ENCODE results near the gene TAF11L9. TPM values are rescaled to one million over a fixed set of nuclear protein-coding genes. Genes with fewer than 3 reads are reported as not detected.
"Not testable (repeated sequence)": the region's sequence is repeated elsewhere in the genome, so short reads cannot be mapped to it uniquely, and the experiment has no call there.

The TAF11L9 gene
- not detected for total RNA-seq (2013)
- polyA plus RNA-seq (not detected), polyA minus RNA-seq (not detected in 2 replicates), total RNA-seq (0 reads per million in 11 experiments)

GRCh38 chr5:17594255-17594654 lies at the start of gene TAF11L9:
Gene TAF11L9 (minus strand): TSS chr5:17594394.
- H3K4me3 ChIP-seq (replicated peaks in 1 of 3; ENCODE audit: low read depth in 2 of 3, low read length in 3 of 3); H4K20me1 ChIP-seq (ENCODE audit: insufficient read depth, low read length); H3K27me3 ChIP-seq (ENCODE audit: control insufficient read depth in 2 of 2, insufficient read depth in 2 of 2, low read length in 2 of 2); DNase-seq; H3K4me1 ChIP-seq (ENCODE audit: control insufficient read depth in 1 of 2, insufficient read depth in 2 of 2, low read length in 2 of 2); H3K27ac ChIP-seq (ENCODE audit: low read depth in 1 of 2, low read length in 2 of 2); intact Hi-C loops (cut with micrococcal nuclease); H3K36me3 ChIP-seq (replicated peaks in 1 of 2; ENCODE audit: control insufficient read depth in 1 of 2, insufficient read depth in 2 of 2, low read length in 2 of 2); H3K9me3 Mint-ChIP-seq; H3K36me3 Mint-ChIP-seq; H3K27ac Mint-ChIP-seq; H3K27me3 Mint-ChIP-seq (ENCODE audit: low read depth in 3 of 3); H2AFZ ChIP-seq (ENCODE audit: insufficient read depth, low read depth, low read length, poor library complexity, severe bottlenecking); H3K4me3 Mint-ChIP-seq; H3K9ac ChIP-seq (ENCODE audit: insufficient read depth, low read length, poor library complexity, severe bottlenecking); H3K79me2 ChIP-seq (ENCODE audit: insufficient read depth, low read length); H3K4me1 Mint-ChIP-seq; H3K9me3 ChIP-seq (replicated peaks in 1 of 2; ENCODE audit: control insufficient read depth in 1 of 2, insufficient read depth in 1 of 2, low read length in 2 of 2); H3K4me2 ChIP-seq (replicated peaks; ENCODE audit: extremely low read depth, low read length, poor library complexity, severe bottlenecking): not testable (repeated sequence)
- WGBS (ENCODE audit: insufficient coverage) = no CpG with 5 or more reads among the region's 15 CpGs

- no peaks in the 10 kb centered on the region for H4K20me1 ChIP-seq (ENCODE audit: insufficient read depth, low read length)
- H2AFZ ChIP-seq (ENCODE audit: insufficient read depth, low read depth, low read length, poor library complexity, severe bottlenecking) = no peak within 1 kb of the TSS
- H3K36me3 Mint-ChIP-seq = no peaks in the 10 kb centered on the region
- no peaks in the 10 kb centered on the region for H3K36me3 ChIP-seq (replicated peaks in 1 of 2; ENCODE audit: control insufficient read depth in 1 of 2, insufficient read depth in 2 of 2, low read length in 2 of 2)
- H3K9me3 ChIP-seq (replicated peaks in 1 of 2; ENCODE audit: control insufficient read depth in 1 of 2, insufficient read depth in 1 of 2, low read length in 2 of 2) = peaks cover 0 to 7% of the 10 kb centered on the region in 2 donors
- peak within 1 kb of the TSS in 1 of 7 donors; percentile 25 for H3K27ac Mint-ChIP-seq
- no peaks in the 10 kb centered on the region for H3K79me2 ChIP-seq (ENCODE audit: insufficient read depth, low read length)
- DNase-seq = no peak
- intact Hi-C loops (cut with micrococcal nuclease) = no loop called here
- no peak for TF ChIP-seq CTCF (IDR thresholded peaks at IDR 0.05)
- H3K9me3 Mint-ChIP-seq = peaks cover 4 to 15% (median 9%) of the 10 kb centered on the region in 7 donors
- H3K9ac ChIP-seq (ENCODE audit: insufficient read depth, low read length, poor library complexity, severe bottlenecking) = no peak within 1 kb of the TSS
- H3K4me2 ChIP-seq (replicated peaks; ENCODE audit: extremely low read depth, low read length, poor library complexity, severe bottlenecking) = no peak within 1 kb of the TSS
- H3K4me1 Mint-ChIP-seq = no peaks in the 10 kb centered on the region
- 98% methylated on average over 5 of the region's 5 CpGs for WGBS (ENCODE audit: insufficient coverage)
- H3K4me3 Mint-ChIP-seq = no peak within 1 kb of the TSS
- H3K27me3 ChIP-seq (ENCODE audit: control insufficient read depth in 2 of 2, insufficient read depth in 2 of 2, low read length in 2 of 2) = no peaks in the 10 kb centered on the region
- H3K4me3 ChIP-seq (replicated peaks in 1 of 3; ENCODE audit: low read depth in 2 of 3, low read length in 3 of 3) = no peak within 1 kb of the TSS
- H3K27ac ChIP-seq (ENCODE audit: low read depth in 1 of 2, low read length in 2 of 2) = no peak within 1 kb of the TSS
- peaks cover 1 to 4% (median 2%) of the 10 kb centered on the region in 3 donors for H3K27me3 Mint-ChIP-seq (ENCODE audit: low read depth in 3 of 3)
- no peaks in the 10 kb centered on the region for H3K4me1 ChIP-seq (ENCODE audit: control insufficient read depth in 1 of 2, insufficient read depth in 2 of 2, low read length in 2 of 2)
Observed at GRCh38 chr5:17634160-17634559, 40.0 kb upstream of the TAF11L9 start, which contains the start of gene TAF11L14. Gene TAF11L14 (plus strand): TSS chr5:17634460.

DNA sequence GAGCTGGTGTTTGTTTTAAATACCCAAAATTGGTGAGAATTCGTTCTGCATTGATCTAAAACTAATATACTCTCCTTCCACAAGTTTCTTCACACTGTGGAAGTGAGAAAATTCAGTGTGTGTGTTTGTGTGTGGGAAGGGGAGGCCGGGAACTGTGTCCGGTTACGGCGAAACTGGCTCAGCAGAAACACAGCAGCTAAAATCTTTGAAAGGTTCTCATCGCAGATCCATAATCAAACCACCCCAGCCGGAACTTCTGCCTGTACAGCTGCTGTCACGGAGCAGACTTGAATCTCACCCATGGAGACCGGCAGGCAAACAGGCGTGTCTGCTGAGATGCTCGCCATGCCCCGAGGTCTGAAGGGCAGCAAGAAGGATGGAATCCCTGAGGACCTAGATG lies 37.6 kb upstream of the TAF11L9 start, which contains the start of gene TAF11L13:
Gene TAF11L13 (plus strand): TSS at position 301 of the 400 bp plus-strand sequence.
- H3K79me2 ChIP-seq (ENCODE audit: insufficient read depth, low read length); H3K27ac Mint-ChIP-seq; H3K36me3 Mint-ChIP-seq; H3K36me3 ChIP-seq (replicated peaks in 1 of 2; ENCODE audit: control insufficient read depth in 1 of 2, insufficient read depth in 2 of 2, low read length in 2 of 2); H3K27ac ChIP-seq (ENCODE audit: low read depth in 1 of 2, low read length in 2 of 2); DNase-seq; H4K20me1 ChIP-seq (ENCODE audit: insufficient read depth, low read length); H3K9ac ChIP-seq (ENCODE audit: insufficient read depth, low read length, poor library complexity, severe bottlenecking); H3K9me3 ChIP-seq (replicated peaks in 1 of 2; ENCODE audit: control insufficient read depth in 1 of 2, insufficient read depth in 1 of 2, low read length in 2 of 2); H3K4me1 Mint-ChIP-seq; H3K4me3 Mint-ChIP-seq; H3K4me3 ChIP-seq (replicated peaks in 1 of 3; ENCODE audit: low read depth in 2 of 3, low read length in 3 of 3); H3K27me3 ChIP-seq (ENCODE audit: control insufficient read depth in 2 of 2, insufficient read depth in 2 of 2, low read length in 2 of 2); H2AFZ ChIP-seq (ENCODE audit: insufficient read depth, low read depth, low read length, poor library complexity, severe bottlenecking); H3K27me3 Mint-ChIP-seq (ENCODE audit: low read depth in 3 of 3); H3K4me2 ChIP-seq (replicated peaks; ENCODE audit: extremely low read depth, low read length, poor library complexity, severe bottlenecking); H3K4me1 ChIP-seq (ENCODE audit: control insufficient read depth in 1 of 2, insufficient read depth in 2 of 2, low read length in 2 of 2); intact Hi-C loops (cut with micrococcal nuclease): not testable (repeated sequence)
- peaks cover 4 to 15% (median 9%) of the 10 kb centered on the region in 7 donors for H3K9me3 Mint-ChIP-seq
- no CpG with 5 or more reads among the region's 12 CpGs for WGBS (ENCODE audit: insufficient coverage)
